DOHH2 (cell line): ENCODE measurements around the gene STN1.

Experiments
- EZH2phosphoT487 ChIP-seq: fragments of 200-600 bp; sonication (generic); IDR thresholded peaks from 2 replicates; pipeline ENCODE4 v1.6.1; 2017; ENCODE audit warnings: borderline replicate concordance, mild to moderate bottlenecking, antibody characterized with exemption, low read length, moderate library complexity, mixed read lengths
- TF ChIP-seq, protein P1 (sequence below): fragments of 200-600 bp; sonication (generic); IDR thresholded peaks from one replicate; pipeline ENCODE4 v1.5.1; 2014; ENCODE audit warnings: antibody characterized with exemption, mild to moderate bottlenecking, low read depth, low read length; ENCODE audit not compliant: poor library complexity, severe bottlenecking

DNA sequence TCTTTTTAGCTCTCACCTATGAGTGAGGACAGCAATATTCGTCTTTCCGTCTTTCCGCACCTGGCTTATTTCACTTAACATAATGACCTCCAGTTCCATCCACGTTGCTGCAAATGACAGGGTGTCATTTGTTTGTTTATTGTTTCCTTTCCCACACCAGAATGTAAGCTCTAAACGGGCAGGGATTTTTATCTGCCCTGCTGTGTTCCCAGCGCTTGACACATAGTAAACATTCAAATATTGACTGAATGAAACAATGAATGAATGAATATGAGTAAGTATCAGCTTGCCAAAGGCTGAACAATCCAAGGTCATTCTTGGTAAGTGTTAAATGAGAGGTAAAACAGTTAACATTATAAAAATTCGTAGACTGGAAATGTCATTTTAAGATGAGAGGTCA is 75.4 kb downstream of the STN1 start:
- TF ChIP-seq, protein P1, sequence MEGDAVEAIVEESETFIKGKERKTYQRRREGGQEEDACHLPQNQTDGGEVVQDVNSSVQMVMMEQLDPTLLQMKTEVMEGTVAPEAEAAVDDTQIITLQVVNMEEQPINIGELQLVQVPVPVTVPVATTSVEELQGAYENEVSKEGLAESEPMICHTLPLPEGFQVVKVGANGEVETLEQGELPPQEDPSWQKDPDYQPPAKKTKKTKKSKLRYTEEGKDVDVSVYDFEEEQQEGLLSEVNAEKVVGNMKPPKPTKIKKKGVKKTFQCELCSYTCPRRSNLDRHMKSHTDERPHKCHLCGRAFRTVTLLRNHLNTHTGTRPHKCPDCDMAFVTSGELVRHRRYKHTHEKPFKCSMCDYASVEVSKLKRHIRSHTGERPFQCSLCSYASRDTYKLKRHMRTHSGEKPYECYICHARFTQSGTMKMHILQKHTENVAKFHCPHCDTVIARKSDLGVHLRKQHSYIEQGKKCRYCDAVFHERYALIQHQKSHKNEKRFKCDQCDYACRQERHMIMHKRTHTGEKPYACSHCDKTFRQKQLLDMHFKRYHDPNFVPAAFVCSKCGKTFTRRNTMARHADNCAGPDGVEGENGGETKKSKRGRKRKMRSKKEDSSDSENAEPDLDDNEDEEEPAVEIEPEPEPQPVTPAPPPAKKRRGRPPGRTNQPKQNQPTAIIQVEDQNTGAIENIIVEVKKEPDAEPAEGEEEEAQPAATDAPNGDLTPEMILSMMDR: no peak
- TF ChIP-seq EZH2phosphoT487: no peak
